Measurements from ENCODE around the gene METRN.

- TF ChIP-seq CTCF (conservative IDR thresholded peaks at IDR 0.05; ENCODE audit: low read depth, low read length) (no peak), POLR2A (IDR thresholded peaks at IDR 0.05; ENCODE audit: low read depth, low read length) (no peak), BHLHE40 (IDR thresholded peaks at IDR 0.05; ENCODE audit: low read depth, low read length) (no peak), RAD21 (IDR thresholded peaks at IDR 0.05; ENCODE audit: low read length) (no peak), CHD1 (IDR thresholded peaks at IDR 0.05; ENCODE audit: low read depth, low read length) (no peak), SMC3 (IDR thresholded peaks at IDR 0.05; ENCODE audit: low read depth, low read length) (no peak), MAFK (IDR thresholded peaks at IDR 0.05; ENCODE audit: low read depth, low read length) (no peak), MXI1 (IDR thresholded peaks at IDR 0.05; ENCODE audit: borderline replicate concordance, low read depth, low read length) (no peak), USF2 (IDR thresholded peaks at IDR 0.05; ENCODE audit: low read depth, low read length) (no peak)
These were observed 2.7 kb downstream of the METRN start for GRCh38 chr16:717450-718245.
